Lower lobe of right lung (tissue), 2 donors: Measurements from ENCODE around the gene KLF12. TPM values are rescaled to one million over a fixed set of nuclear protein-coding genes. Genes with fewer than 3 reads are reported as not detected.

Experiments used
- ATAC-seq, 2 donors: fragments of 200-7000 bp; cut with Tn5 transposase; one replicate each; pipeline ENCODE4 v1.9.1; 2020 to 2022; ENCODE audit warnings: mild to moderate bottlenecking in 2 of 2, moderate library complexity in 2 of 2
- DNase-seq: peaks from one replicate; pipeline ENCODE4 v3.0.0-alpha.2; 2020
- H3K27ac ChIP-seq: fragments of 200-600 bp; one replicate; pipeline ENCODE4 v1.8.0; 2022
- H3K27me3 ChIP-seq: fragments of 200-600 bp; one replicate; pipeline ENCODE4 v1.8.0; 2022; ENCODE audit warnings: low read depth
- H3K36me3 ChIP-seq: fragments of 200-600 bp; one replicate; pipeline ENCODE4 v1.8.0; 2022; ENCODE audit warnings: mild to moderate bottlenecking
- H3K4me1 ChIP-seq: fragments of 200-600 bp; one replicate; pipeline ENCODE4 v1.8.0; 2022
- H3K4me3 ChIP-seq: fragments of 200-600 bp; one replicate; pipeline ENCODE4 v1.8.0; 2022; ENCODE audit warnings: mild to moderate bottlenecking
- H3K9me3 ChIP-seq: fragments of 200-600 bp; one replicate; pipeline ENCODE4 v1.8.0; 2022
- intact Hi-C: fragments of 100-400 bp; cut with DNase I; formaldehyde crosslinking; loops from one replicate; pipeline ENCODE4 v1.11.0; 2022
- total RNA-seq: library from RNA; stranded (reverse); fragmentation: NEBNext Ultra II Directional; extraction: Animal tissue kit (Norgen Biotek cat#: 25700); gene quantifications from one replicate; pipeline ENCODE4 v1.2.1, GENCODE V29; 2021
- TF ChIP-seq, protein P1 (sequence below): fragments of 200-600 bp; IDR thresholded peaks from one replicate; pipeline ENCODE4 v1.8.0; 2022; ENCODE audit warnings: antibody characterized with exemption, mild to moderate bottlenecking
- donor health status: DM: no; HTN: yes; CAD: no; lungs with severe emphysema.

The KLF12 gene
- total RNA-seq, 1 donor from 2014 or later = 11.3 TPM

DNA sequence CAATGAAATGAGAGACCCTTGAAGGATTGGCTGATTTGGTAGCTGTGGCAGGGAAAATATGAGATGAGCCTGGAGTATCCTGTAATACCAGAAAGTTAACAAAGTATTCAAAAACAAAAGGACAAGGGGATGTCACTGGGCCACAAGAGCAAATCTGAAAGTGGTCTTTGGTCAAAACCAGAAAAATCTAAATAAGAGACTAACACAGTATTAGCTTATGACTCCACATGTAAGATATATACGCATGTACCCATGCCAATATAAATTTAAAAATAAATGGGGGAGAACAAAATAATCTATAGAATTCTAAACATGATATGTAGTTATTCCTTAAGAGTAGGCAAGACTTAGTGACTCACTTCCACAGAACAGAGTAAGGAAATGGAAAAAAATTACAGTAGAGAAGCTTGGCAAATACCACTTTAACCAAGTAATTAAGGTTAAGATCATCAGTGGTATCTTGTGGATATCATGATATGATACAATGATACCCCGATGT is 16.9 kb downstream of the KLF12 start:
- Histone ChIP-seq H3K4me3 (no peak overlapping the region), H3K36me3 (no peaks in the 10 kb centered on the region), H3K9me3 (peaks cover 21% of the 10 kb centered on the region), H3K27me3 (no peaks in the 10 kb centered on the region), H3K4me1 (no peaks in the 10 kb centered on the region), H3K27ac (no peak overlapping the region)
- no peak for DNase-seq
- ATAC-seq = no peak
- intact Hi-C loops = no loop called here
- TF ChIP-seq, protein P1, sequence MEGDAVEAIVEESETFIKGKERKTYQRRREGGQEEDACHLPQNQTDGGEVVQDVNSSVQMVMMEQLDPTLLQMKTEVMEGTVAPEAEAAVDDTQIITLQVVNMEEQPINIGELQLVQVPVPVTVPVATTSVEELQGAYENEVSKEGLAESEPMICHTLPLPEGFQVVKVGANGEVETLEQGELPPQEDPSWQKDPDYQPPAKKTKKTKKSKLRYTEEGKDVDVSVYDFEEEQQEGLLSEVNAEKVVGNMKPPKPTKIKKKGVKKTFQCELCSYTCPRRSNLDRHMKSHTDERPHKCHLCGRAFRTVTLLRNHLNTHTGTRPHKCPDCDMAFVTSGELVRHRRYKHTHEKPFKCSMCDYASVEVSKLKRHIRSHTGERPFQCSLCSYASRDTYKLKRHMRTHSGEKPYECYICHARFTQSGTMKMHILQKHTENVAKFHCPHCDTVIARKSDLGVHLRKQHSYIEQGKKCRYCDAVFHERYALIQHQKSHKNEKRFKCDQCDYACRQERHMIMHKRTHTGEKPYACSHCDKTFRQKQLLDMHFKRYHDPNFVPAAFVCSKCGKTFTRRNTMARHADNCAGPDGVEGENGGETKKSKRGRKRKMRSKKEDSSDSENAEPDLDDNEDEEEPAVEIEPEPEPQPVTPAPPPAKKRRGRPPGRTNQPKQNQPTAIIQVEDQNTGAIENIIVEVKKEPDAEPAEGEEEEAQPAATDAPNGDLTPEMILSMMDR = no peak

DNA sequence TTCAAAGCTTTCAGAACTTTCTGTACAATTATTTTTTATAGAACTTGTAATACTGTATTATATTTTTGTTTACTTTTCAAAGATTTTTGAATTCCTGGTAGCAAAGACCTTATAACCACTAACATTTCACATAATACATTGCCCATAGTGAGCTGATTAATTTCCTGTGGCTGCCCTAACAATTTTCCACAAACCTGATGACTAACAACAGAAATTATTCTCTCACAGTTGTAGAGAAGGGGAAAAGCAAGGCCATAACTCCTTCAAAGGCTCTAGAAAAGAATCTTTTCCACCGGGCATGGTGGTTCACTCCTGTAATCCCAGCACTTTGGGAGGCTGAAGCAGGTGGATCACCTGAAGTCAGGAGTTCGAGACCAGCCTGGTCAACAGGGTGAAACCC is 19.1 kb downstream of the KLF12 start:
- no peak overlapping the region for H3K27ac ChIP-seq
- no peaks in the 10 kb centered on the region for H3K27me3 ChIP-seq
- peaks cover 16% of the 10 kb centered on the region for H3K9me3 ChIP-seq
- H3K36me3 ChIP-seq = no peaks in the 10 kb centered on the region
- intact Hi-C loops = no loop called here
- H3K4me1 ChIP-seq = no peaks in the 10 kb centered on the region
- H3K4me3 ChIP-seq = no peak overlapping the region
- TF ChIP-seq, protein P1 = no peak
- DNase-seq (no peak), ATAC-seq (no peak)

DNA sequence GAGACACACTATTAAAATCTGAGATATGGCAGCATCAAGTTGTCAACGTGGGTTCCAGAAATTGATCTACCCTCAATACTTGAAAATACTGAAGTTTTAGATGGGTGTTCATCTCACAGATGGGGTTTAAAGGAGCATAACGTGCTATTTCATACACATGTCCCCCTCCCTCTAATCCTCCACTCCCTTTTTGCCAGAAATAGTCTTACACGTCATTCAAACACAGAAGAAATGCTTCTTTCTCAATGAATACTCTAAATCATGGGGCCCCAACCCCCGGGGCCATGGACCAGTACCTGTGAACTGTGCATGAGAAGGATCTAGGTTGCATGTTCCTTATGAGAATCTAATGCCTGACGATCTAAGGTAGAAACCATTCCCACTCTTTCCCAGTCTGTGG is 19.6 kb downstream of the KLF12 start:
- ATAC-seq (no peak), DNase-seq (no peak)
- no peaks in the 10 kb centered on the region for H3K4me1 ChIP-seq
- TF ChIP-seq, protein P1 = no peak
- no peaks in the 10 kb centered on the region for H3K27me3 ChIP-seq
- H3K27ac ChIP-seq = no peak overlapping the region
- intact Hi-C loops = no loop called here
- H3K36me3 ChIP-seq = no peaks in the 10 kb centered on the region
- H3K9me3 ChIP-seq = peaks cover 12% of the 10 kb centered on the region
- no peak overlapping the region for H3K4me3 ChIP-seq

DNA sequence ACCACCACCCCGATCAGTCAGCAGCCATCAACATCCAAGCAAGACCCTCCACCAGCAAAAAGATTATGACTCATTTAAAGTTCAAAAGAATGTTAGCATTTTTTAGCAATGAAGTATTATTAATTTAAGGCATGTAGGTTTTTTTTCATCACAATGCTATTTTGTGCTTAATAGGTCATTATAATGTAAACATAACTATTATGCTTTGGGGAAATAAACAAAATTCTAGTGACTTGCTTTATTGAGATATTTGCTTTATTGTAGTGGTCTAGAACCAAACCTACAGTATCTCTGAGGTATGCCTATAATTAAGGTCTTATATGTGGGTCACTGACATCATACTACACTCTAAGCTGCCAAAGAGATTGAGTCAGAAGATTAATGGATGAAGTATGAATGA is 20.0 kb downstream of the KLF12 start:
- H3K36me3 ChIP-seq = no peaks in the 10 kb centered on the region
- intact Hi-C loops = no loop called here
- ATAC-seq (no peak), DNase-seq (no peak)
- H3K9me3 ChIP-seq = peaks cover 8% of the 10 kb centered on the region
- no peaks in the 10 kb centered on the region for H3K4me1 ChIP-seq
- no peak overlapping the region for H3K4me3 ChIP-seq
- H3K27me3 ChIP-seq = no peaks in the 10 kb centered on the region
- TF ChIP-seq, protein P1 = no peak
- H3K27ac ChIP-seq = no peak overlapping the region

DNA sequence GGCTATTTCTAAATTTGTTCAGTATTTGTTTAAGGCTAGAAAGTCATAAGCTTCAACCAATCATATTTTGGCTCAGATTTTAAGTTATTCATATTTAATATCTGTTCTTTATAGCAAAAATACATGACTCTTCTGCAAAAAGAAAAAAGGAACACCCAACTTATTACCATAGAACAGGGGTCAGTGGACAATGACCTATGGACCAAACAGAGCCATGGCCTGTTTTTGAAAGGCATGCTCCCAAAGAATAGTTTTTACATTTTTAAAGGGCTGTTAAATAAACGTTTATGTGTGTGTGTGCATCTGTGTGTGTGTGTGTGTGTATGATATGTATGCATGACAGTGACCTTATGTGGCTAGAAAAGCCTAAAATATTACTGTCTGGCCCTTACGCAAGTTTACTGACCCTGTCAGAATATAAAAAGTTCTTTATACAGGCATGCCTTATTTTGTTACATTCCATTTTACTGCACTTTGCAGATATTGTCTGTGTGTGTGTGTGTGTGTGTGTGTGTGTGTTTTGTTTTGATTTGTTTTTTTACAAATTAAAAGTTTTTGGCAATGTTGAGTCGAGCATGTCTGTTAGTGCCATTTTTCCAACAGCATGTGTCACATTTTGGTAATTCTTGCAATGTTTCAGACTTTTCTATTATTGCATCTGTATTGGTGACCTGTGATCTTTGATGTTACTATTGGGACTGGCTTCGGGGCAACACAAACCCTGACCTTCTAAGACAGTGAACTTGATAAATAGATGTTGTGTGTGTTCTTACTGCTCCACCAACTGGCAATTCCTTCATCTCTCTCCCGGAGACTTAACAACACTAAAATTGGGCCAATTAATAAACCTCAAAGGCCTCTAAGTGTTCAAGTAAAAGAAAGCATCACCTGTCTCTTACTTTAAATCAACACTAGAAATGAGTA is 22.0 kb downstream of the KLF12 start:
- no peak overlapping the region for H3K27ac ChIP-seq
- no peak for ATAC-seq
- no peak overlapping the region for H3K4me3 ChIP-seq
- no peaks in the 10 kb centered on the region for H3K9me3 ChIP-seq
- TF ChIP-seq, protein P1 = no peak
- intact Hi-C loops = no loop called here
- no peaks in the 10 kb centered on the region for H3K4me1 ChIP-seq
- DNase-seq = no peak
- no peaks in the 10 kb centered on the region for H3K36me3 ChIP-seq
- H3K27me3 ChIP-seq = no peaks in the 10 kb centered on the region
